HEK293 (cell line): Measurements from ENCODE around the gene GRID2.

ENCODE experiments used
- YY2 ChIP-seq: fragments of 450-650 bp; formaldehyde crosslinking; IDR thresholded peaks from 2 replicates; pipeline ENCODE4 v1.5.1; 2016; ENCODE audit warnings: missing biosample characterization, missing genetic modification characterization
- ZBTB48 ChIP-seq: fragments of 450-650 bp; formaldehyde crosslinking; IDR thresholded peaks from 2 replicates; pipeline ENCODE4 v1.5.1; 2016; ENCODE audit warnings: missing biosample characterization, missing genetic modification characterization
- ZBTB8A ChIP-seq: fragments of 450-650 bp; formaldehyde crosslinking; IDR thresholded peaks from 2 replicates; pipeline ENCODE4 v1.5.1; 2016; ENCODE audit warnings: missing biosample characterization, missing genetic modification characterization
- ZIC2 ChIP-seq: fragments of 450-650 bp; formaldehyde crosslinking; IDR thresholded peaks from 2 replicates; pipeline ENCODE4 v1.5.1; 2016; ENCODE audit warnings: missing biosample characterization, missing genetic modification characterization
- ZNF239 ChIP-seq: fragments of 450-650 bp; formaldehyde crosslinking; IDR thresholded peaks from 2 replicates; pipeline ENCODE4 v1.5.1; 2016; ENCODE audit warnings: missing biosample characterization, missing genetic modification characterization
- ZNF24 ChIP-seq: fragments of 450-650 bp; formaldehyde crosslinking; IDR thresholded peaks from 2 replicates; pipeline ENCODE4 v1.5.1; 2016; ENCODE audit warnings: missing biosample characterization, missing genetic modification characterization
- ZNF521 ChIP-seq: fragments of 450-650 bp; formaldehyde crosslinking; IDR thresholded peaks from 2 replicates; pipeline ENCODE4 v1.5.1; 2017; ENCODE audit warnings: missing biosample characterization, mild to moderate bottlenecking, missing genetic modification characterization
- ZNF792 ChIP-seq: fragments of 450-650 bp; formaldehyde crosslinking; IDR thresholded peaks from 2 replicates; pipeline ENCODE4 v1.5.1; 2016; ENCODE audit warnings: missing biosample characterization, missing genetic modification characterization
- TF ChIP-seq, protein P1 (sequence below): fragments of 450-650 bp; formaldehyde crosslinking; IDR thresholded peaks from 2 replicates; pipeline ENCODE4 v1.5.1; 2016; ENCODE audit warnings: missing biosample characterization, missing genetic modification characterization
- TF ChIP-seq, protein P2 (sequence below): fragments of 450-650 bp; formaldehyde crosslinking; IDR thresholded peaks from 2 replicates; pipeline ENCODE4; 2016; ENCODE audit warnings: missing biosample characterization, missing genetic modification characterization

DNA sequence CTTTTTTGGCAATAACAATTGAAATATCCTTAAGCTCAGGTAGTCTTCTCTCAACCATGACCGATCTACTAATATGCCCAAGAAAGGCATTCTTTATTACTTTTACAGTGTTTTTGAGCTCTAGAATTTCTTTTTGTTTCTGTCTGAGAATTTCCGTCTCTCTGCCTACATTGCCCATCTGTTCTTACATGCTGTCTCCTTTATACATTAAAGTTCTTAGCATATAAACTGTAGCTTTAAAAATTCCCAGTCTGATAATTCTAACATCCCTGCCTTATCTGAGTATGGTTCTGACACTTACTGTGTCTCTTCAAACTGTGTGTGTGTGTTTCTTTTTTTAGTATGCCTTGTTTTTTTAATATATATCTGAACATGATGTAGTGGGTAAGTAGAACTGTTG lies 658.1 kb downstream of the GRID2 start:
- TF ChIP-seq ZBTB8A (tag by site-specific recombination) (no peak), ZIC2 (no peak), ZBTB48 (tag by site-specific recombination) (no peak), ZNF521 (tag by site-specific recombination) (no peak), ZNF792 (tag by site-specific recombination) (no peak), ZNF24 (no peak), ZNF239 (tag by site-specific recombination) (no peak), YY2 (no peak)
- TF ChIP-seq, protein P1, sequence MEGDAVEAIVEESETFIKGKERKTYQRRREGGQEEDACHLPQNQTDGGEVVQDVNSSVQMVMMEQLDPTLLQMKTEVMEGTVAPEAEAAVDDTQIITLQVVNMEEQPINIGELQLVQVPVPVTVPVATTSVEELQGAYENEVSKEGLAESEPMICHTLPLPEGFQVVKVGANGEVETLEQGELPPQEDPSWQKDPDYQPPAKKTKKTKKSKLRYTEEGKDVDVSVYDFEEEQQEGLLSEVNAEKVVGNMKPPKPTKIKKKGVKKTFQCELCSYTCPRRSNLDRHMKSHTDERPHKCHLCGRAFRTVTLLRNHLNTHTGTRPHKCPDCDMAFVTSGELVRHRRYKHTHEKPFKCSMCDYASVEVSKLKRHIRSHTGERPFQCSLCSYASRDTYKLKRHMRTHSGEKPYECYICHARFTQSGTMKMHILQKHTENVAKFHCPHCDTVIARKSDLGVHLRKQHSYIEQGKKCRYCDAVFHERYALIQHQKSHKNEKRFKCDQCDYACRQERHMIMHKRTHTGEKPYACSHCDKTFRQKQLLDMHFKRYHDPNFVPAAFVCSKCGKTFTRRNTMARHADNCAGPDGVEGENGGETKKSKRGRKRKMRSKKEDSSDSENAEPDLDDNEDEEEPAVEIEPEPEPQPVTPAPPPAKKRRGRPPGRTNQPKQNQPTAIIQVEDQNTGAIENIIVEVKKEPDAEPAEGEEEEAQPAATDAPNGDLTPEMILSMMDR (tag by site-specific recombination), result no peak
- TF ChIP-seq, protein P2, sequence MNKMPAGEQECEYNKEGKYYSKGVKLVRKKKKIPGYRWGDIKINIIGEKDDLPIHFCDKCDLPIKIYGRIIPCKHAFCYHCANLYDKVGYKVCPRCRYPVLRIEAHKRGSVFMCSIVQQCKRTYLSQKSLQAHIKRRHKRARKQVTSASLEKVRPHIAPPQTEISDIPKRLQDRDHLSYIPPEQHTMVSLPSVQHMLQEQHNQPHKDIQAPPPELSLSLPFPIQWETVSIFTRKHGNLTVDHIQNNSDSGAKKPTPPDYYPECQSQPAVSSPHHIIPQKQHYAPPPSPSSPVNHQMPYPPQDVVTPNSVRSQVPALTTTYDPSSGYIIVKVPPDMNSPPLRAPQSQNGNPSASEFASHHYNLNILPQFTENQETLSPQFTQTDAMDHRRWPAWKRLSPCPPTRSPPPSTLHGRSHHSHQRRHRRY (tag by site-specific recombination), result no peak
